GM19239 (cell line): ENCODE results near the gene TRIM28.

Experiments used
- DNase-seq: peaks from one replicate; pipeline ENCODE4 v3.0.0; 2011; ENCODE audit warnings: low spot score; ENCODE audit not compliant: insufficient read length
- FAIRE-seq: peaks from 2 replicates; lab custom pipeline; 2011; peaks lifted over from hg19 to GRCh38; lab: Jason Lieb, UNC

Gene TRIM28

DNA sequence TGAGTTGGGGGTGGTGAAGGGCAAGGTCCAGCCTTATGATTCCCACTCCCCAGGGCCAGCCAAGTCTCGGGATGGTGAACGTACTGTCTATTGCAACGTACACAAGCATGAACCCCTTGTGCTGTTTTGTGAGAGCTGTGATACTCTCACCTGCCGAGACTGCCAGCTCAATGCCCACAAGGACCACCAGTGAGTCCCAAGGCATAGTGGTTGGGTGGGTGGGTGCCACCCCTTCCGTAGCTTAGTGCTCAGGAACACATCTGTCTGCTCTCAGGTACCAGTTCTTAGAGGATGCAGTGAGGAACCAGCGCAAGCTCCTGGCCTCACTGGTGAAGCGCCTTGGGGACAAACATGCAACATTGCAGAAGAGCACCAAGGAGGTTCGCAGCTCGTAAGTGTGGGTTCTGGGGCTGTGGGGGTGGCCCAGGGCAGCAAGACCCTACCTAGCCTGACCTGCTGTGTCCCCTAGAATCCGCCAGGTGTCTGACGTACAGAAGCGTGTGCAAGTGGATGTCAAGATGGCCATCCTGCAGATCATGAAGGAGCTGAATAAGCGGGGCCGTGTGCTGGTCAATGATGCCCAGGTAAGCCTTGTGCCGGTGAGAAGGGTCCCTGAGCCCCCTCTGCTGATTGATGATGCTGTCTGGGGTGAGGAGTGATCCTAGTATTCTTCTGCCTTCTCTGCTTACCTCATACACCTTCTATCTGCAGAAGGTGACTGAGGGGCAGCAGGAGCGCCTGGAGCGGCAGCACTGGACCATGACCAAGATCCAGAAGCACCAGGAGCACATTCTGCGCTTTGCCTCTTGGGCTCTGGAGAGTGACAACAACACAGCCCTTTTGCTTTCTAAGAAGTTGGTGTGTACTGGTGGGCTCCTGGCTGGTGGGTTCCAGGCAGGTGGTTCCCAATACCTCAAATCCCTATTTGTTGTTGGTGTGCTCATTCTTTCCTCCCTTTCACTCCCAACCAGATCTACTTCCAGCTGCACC is 3.8 kb downstream of the TRIM28 start:
- DNase-seq (no peak), FAIRE-seq (no peak)

DNA sequence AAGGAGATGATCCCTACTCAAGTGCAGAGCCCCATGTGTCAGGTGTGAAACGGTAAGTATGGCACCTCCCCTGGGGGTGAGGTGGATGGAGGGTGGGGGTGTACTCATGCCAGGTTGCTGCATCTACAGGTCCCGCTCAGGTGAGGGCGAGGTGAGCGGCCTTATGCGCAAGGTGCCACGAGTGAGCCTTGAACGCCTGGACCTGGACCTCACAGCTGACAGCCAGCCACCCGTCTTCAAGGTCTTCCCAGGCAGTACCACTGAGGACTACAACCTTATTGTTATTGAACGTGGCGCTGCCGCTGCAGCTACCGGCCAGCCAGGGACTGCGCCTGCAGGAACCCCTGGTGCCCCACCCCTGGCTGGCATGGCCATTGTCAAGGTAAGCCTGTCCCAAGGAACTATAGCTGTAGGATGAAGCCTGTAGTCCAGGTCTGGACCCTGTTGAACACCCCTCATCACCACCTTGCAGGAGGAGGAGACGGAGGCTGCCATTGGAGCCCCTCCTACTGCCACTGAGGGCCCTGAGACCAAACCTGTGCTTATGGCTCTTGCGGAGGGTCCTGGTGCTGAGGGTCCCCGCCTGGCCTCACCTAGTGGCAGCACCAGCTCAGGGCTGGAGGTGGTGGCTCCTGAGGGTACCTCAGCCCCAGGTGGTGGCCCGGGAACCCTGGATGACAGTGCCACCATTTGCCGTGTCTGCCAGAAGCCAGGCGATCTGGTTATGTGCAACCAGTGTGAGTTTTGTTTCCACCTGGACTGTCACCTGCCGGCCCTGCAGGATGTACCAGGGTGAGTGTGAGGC is 5.2 kb downstream of the TRIM28 start:
- DNase-seq: no peak
- no peak for FAIRE-seq

GRCh38 chr19:58549664-58550361 is 5.9 kb downstream of the TRIM28 start:
- DNase-seq (no peak), FAIRE-seq (no peak)

GRCh38 chr19:58550362-58551122 is 6.7 kb downstream of the TRIM28 start:
- DNase-seq (no peak), FAIRE-seq (no peak)

DNA sequence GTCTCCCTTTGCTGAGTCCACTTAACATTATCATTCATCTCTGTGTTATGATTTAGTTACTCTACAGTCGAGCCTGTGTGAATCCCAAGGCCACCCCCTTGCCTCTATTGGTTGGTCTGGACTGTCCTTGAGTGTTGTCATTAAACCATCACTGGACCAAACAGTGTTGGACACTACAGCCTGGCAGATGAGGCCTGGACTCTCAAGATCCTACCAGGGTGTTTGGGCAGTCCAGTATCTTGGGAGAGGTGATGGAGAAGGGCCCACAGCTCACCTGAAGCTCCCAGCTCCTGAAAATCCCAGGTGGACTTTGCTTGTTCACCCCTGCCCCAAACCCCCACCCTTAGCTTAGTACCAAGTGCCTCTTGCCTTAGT is 7.2 kb downstream of the TRIM28 start:
- no peak for FAIRE-seq
- DNase-seq: no peak

GRCh38 chr19:58551577-58552471 is 8.0 kb downstream of the TRIM28 start:
- DNase-seq: no peak
- FAIRE-seq: no peak

GRCh38 chr19:58552655-58553054 is 8.8 kb downstream of the TRIM28 start:
- DNase-seq (no peak), FAIRE-seq (no peak)

GRCh38 chr19:58553799-58554493 is 10.1 kb downstream of the TRIM28 start:
- DNase-seq (no peak), FAIRE-seq (peak; percentile 14)

DNA sequence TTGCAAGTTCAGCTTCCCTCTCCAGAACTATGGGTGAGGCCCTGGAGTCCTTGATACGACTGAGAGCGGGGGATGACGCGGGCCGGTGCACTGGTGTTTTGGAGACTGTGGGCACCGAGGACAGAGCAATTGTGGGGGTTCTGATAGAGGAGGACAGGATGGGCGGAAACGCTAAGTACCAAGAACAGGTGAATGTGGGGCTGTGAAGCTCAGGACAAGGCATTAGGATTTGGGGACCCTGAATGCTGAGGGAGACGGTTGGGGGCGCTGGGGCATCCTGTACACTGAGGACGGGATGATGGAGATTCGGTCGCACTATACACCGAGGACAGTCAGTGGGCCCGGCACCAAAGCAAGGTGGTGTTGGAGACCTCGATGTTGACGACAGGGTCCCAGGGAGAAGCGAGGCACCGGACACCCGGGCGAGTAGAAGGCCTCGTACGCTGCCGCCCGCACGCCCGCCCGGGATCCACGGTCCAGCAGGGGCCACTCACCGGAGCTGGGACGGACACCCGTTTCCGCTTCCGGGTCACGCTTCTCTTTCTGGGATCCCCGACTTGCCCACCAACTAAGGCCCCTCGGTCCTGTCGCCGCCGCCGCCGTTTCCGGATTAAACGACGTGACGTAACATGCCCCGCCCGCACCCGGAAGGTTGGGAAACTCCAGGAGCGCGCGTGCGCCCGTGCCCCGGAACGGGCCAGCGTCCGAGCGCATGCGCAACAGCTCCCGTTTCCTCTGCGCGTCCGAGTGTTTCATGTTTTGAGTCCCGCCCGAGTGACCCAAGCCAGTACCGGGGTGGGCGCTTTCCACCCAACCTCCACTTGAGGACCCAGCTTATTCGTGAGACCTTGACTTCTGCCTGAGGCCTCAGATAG is 10.9 kb downstream of the TRIM28 start, which contains the start of gene CHMP2A:
Gene CHMP2A (minus strand): TSS at position 612 of the 875 bp plus-strand sequence. CDS start 893 bp downstream, outside the sequence.
- peak; percentile 97 for FAIRE-seq
- DNase-seq: peak; percentile 87

DNA sequence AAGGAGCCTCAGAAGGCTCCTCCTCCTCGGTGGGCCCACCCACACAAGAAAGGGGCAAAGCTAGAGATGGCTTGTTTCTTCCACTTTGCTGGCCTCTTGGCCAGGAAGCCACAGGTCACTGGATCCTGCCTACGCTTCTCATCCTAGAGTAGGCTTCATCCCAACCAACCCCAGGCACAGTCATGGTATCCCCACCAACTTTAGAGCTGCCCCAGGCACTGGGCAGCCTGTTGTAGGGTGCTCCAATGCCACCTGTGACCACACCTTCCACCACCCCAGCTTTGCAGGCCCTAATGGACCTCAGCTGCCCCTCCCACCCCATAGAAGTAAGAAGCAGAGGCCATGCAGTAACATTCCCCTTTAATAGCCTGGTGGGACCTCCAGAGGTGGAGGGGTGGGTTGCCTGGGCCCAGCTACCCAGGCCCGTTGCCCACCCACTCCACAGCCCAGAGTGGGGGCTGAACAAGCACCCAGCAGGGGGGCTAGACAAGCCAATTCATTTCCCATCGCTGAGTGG is 11.6 kb downstream of the TRIM28 start:
- DNase-seq (no peak), FAIRE-seq (no peak)

GRCh38 chr19:58555920-58556621 is 12.2 kb downstream of the TRIM28 start:
- DNase-seq (no peak), FAIRE-seq (no peak)

DNA sequence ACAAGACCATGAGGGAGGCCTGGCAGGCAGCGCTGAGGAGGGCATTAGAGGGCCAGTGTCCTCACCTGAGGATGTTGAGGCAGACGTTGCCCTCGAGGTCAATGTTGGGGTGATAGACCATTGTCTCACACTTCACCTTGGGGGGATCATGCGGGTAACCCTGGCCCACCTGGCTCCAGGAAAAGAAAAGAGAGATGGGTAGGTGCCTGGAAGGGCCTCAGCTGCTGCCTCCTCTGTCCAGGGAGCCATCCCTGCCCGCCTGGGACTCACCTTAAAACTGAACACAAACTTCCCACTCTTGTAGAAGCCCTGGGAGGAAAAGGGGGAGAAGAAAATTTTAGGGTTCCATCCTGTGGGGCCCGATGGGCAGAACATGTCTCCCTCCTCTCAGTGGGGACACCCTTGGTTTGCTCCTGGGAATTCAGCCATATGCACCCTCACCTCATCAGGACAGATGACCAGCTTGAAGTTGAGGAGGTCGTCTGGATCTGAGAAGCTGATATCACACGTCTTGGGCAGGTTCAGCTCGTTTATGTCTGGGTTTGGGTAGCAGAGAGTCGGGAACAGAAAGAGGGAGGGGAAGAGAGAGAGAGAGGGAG is 12.9 kb downstream of the TRIM28 start:
- FAIRE-seq (no peak), DNase-seq (no peak)

- DNase-seq (no peak), FAIRE-seq (peak; percentile 79)
Measured at GRCh38 chr19:58557221-58558065, 13.6 kb downstream of the TRIM28 start.

DNA sequence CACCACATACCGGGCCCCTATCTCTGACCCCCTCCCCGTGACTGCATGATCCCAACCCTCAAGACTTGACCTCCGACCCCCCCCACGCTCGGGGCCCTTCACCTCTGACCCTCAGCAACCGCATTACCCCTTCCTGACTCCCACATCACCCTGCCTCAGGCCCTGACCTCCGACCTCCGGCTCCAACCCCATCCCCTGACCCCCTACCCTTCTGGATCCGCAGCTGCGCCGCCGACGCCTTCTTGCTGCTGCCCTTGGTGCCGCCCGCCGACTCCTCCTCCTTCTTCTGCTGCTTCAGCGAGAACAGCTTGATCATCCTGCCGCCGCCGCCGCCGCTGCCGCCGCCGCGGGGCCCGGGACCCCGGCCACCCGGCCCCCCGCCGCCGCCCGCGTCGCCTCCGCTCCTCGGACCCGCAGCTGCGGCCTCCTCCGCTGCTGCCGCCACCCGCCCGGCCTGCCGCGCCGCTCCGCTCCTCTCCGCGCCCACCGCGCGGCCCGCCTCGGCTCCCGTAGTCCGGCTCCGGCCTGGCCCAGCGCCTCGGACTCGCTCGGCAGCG is 14.3 kb downstream of the TRIM28 start, which contains the start of gene UBE2M:
Gene UBE2M (minus strand): TSS at position 546 of the 557 bp plus-strand sequence. CDS start 230 bp downstream, at position 316.
- DNase-seq: no peak
- no peak for FAIRE-seq
